SK-N-SH treated with all-trans-retinoic acid at 6 μM for 48 hours (cell line): ENCODE data around the gene UGT1A8.

Experiments used
- ATAC-seq: fragments of 200-7000 bp; cut with Tn5 transposase; 3 replicates; pipeline ENCODE4 v1.9.1; 2020; ENCODE audit warnings: mild to moderate bottlenecking, moderate library complexity
- ARNTL ChIP-seq: fragments of 450-650 bp; formaldehyde crosslinking; IDR thresholded peaks from 2 replicates; pipeline ENCODE4 v1.5.0; 2020; ENCODE audit warnings: low read depth, mild to moderate bottlenecking, moderate library complexity, borderline replicate concordance
- BACH2 ChIP-seq: fragments of 250-450 bp; sonication (Bioruptor Pico); IDR thresholded peaks from 2 replicates; pipeline ENCODE4 v1.9.0; 2021; ENCODE audit warnings: mild to moderate bottlenecking, borderline replicate concordance
- CSDC2 ChIP-seq: fragments of 250-450 bp; sonication (Bioruptor Pico); IDR thresholded peaks from 2 replicates; pipeline ENCODE4 v1.5.0; 2020; ENCODE audit warnings: mild to moderate bottlenecking, moderate library complexity
- ESRRG ChIP-seq: fragments of 250-450 bp; sonication (Bioruptor Pico); IDR thresholded peaks from 2 replicates; pipeline ENCODE4 v1.6.1; 2021; ENCODE audit warnings: mild to moderate bottlenecking
- GLIS3 ChIP-seq: fragments of 250-450 bp; sonication (Bioruptor Pico); IDR thresholded peaks from 2 replicates; pipeline ENCODE4 v1.5.0; 2020; ENCODE audit warnings: mild to moderate bottlenecking, moderate library complexity
- ISL1 ChIP-seq: fragments of 250-450 bp; sonication (Bioruptor Pico); IDR thresholded peaks from 2 replicates; pipeline ENCODE4 v2.1.2; 2022; ENCODE audit warnings: mild to moderate bottlenecking, moderate library complexity
- OSR1 ChIP-seq: fragments of 250-450 bp; sonication (Bioruptor Pico); IDR thresholded peaks from 2 replicates; pipeline ENCODE4 v1.8.0; 2022; ENCODE audit warnings: moderate library complexity, mild to moderate bottlenecking, inconsistent platforms
- PPARA ChIP-seq: fragments of 250-450 bp; sonication (Bioruptor Pico); IDR thresholded peaks from 2 replicates; pipeline ENCODE4 v1.5.0; 2020; ENCODE audit warnings: mild to moderate bottlenecking, borderline replicate concordance
- RARB ChIP-seq: fragments of 250-450 bp; sonication (Bioruptor Pico); IDR thresholded peaks from 2 replicates; pipeline ENCODE4 v1.8.0; 2021; ENCODE audit warnings: mild to moderate bottlenecking, moderate library complexity
- SNAI2 ChIP-seq: fragments of 250-450 bp; sonication (Bioruptor Pico); IDR thresholded peaks from 2 replicates; pipeline ENCODE4 v1.5.0; 2020; ENCODE audit warnings: mild to moderate bottlenecking, moderate library complexity
- TCF4 ChIP-seq: fragments of 250-450 bp; sonication (Bioruptor Pico); IDR thresholded peaks from 2 replicates; pipeline ENCODE4 v1.8.0; 2021; ENCODE audit warnings: mild to moderate bottlenecking, moderate library complexity, borderline replicate concordance
- TOX ChIP-seq: fragments of 250-450 bp; sonication (Bioruptor Pico); IDR thresholded peaks from 2 replicates; pipeline ENCODE4 v1.8.0; 2021; ENCODE audit warnings: mild to moderate bottlenecking, moderate library complexity, borderline replicate concordance
- ZFP3 ChIP-seq: fragments of 250-450 bp; sonication (Bioruptor Pico); IDR thresholded peaks from 2 replicates; pipeline ENCODE4 v1.5.0; 2020; ENCODE audit warnings: mild to moderate bottlenecking, moderate library complexity
- ZFP30 ChIP-seq: fragments of 450-650 bp; formaldehyde crosslinking; IDR thresholded peaks from 2 replicates; pipeline ENCODE4 v1.5.0; 2022; ENCODE audit warnings: mild to moderate bottlenecking, moderate library complexity
- ZNF565 ChIP-seq: fragments of 450-650 bp; formaldehyde crosslinking; conservative IDR thresholded peaks from 2 replicates; pipeline ENCODE4 v1.5.0; 2020; ENCODE audit warnings: low read depth, mild to moderate bottlenecking, moderate library complexity
- ZNF70 ChIP-seq: fragments of 450-650 bp; formaldehyde crosslinking; IDR thresholded peaks from 2 replicates; pipeline ENCODE4 v1.5.0; 2020; ENCODE audit warnings: mild to moderate bottlenecking, moderate library complexity
- ZNF8 ChIP-seq: fragments of 450-650 bp; formaldehyde crosslinking; IDR thresholded peaks from 2 replicates; pipeline ENCODE4 v1.5.0; 2020; ENCODE audit warnings: mild to moderate bottlenecking, moderate library complexity
- TF ChIP-seq, protein P1 (sequence below): fragments of 250-450 bp; sonication (Bioruptor Pico); IDR thresholded peaks from 2 replicates; pipeline ENCODE4 v1.5.1; 2020; ENCODE audit warnings: low read depth, mild to moderate bottlenecking, moderate library complexity
- TF ChIP-seq, protein P2 (sequence below): fragments of 250-450 bp; sonication (Bioruptor Pico); IDR thresholded peaks from 2 replicates; pipeline ENCODE4 v1.8.0; 2021; ENCODE audit warnings: low read depth, mild to moderate bottlenecking, moderate library complexity, borderline replicate concordance
- TF ChIP-seq, protein P3 (sequence below): fragments of 250-450 bp; sonication (Bioruptor Pico); IDR thresholded peaks from 2 replicates; pipeline ENCODE4 v1.5.0; 2020; ENCODE audit warnings: mild to moderate bottlenecking, moderate library complexity
- TF ChIP-seq, protein P4 (sequence below): fragments of 250-450 bp; sonication (Bioruptor Pico); IDR thresholded peaks from 2 replicates; pipeline ENCODE4 v1.8.0; 2020; ENCODE audit warnings: mild to moderate bottlenecking, moderate library complexity, borderline replicate concordance
- TF ChIP-seq, protein P5 (sequence below): fragments of 250-450 bp; sonication (Bioruptor Pico); IDR thresholded peaks from 2 replicates; pipeline ENCODE4 v1.5.1; 2021; ENCODE audit warnings: mild to moderate bottlenecking, moderate library complexity

Gene UGT1A8

DNA sequence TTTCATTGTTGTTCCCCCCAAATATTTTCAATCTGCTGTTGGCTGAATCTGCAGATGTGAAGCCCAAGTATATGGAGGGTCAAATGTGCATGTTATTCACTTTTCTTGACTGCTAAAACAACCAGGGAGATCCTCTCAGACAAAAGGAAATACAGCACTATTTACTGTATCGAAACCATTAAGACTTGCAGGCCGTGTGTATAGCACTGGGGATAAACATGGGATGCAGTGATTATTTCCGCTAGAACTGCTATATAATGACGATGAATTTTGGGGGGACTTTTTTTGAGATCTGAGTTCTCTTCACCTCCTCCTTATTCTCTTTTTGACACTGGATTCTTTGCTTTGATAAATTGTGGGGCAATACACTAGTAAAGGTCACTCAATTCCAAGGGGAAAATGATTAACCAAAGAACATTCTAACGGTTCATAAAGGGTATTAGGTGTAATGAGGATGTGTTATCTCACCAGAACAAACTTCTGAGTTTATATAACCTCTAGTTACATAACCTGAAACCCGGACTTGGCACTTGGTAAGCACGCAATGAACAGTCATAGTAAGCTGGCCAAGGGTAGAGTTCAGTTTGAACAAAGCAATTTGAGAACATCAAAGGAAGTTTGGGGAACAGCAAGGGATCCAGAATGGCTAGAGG, 139.1 kb downstream of the UGT1A8 start:
- TF ChIP-seq ZFP3 (CRISPR knock-in tag) = no peak
- no peak for TF ChIP-seq ZNF8 (CRISPR knock-in tag)
- TF ChIP-seq CSDC2 (CRISPR knock-in tag) = no peak
- no peak for TF ChIP-seq ARNTL
- no peak for TF ChIP-seq GLIS3 (CRISPR knock-in tag)
- no peak for TF ChIP-seq TOX (CRISPR knock-in tag)
- no peak for TF ChIP-seq BACH2 (CRISPR knock-in tag)
- TF ChIP-seq PPARA = no peak
- TF ChIP-seq, all 23 proteins: peak for 0
- no peak for ATAC-seq

DNA sequence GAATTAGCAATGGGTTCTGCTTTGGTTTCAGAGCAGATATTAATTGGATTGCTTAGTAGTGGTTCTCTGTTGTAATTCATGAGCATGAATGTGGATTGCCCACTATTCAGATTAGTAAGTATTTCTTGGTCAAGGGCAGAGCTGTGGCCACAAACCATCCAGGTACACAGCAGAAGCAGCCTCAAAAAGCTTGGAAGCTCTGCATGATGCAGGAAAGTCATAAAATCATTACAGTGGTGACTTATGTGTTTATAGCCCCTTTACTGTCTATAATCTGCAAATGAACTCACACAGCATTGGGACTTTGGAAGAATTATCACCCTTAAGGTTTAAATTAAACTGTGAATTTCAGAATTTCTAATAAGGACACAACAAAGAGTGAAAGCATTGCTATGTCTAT, 140.7 kb downstream of the UGT1A8 start:
- TF ChIP-seq BACH2 (CRISPR knock-in tag) = no peak
- no peak for TF ChIP-seq CSDC2 (CRISPR knock-in tag)
- TF ChIP-seq GLIS3 (CRISPR knock-in tag) = no peak
- no peak for TF ChIP-seq RARB (CRISPR knock-in tag)
- TF ChIP-seq ZNF8 (CRISPR knock-in tag) = no peak
- TF ChIP-seq ZNF565 (CRISPR knock-in tag) = no peak
- no peak for TF ChIP-seq SNAI2 (CRISPR knock-in tag)
- no peak for TF ChIP-seq PPARA
- TF ChIP-seq ZFP3 (CRISPR knock-in tag) = no peak
- TF ChIP-seq, protein P1, sequence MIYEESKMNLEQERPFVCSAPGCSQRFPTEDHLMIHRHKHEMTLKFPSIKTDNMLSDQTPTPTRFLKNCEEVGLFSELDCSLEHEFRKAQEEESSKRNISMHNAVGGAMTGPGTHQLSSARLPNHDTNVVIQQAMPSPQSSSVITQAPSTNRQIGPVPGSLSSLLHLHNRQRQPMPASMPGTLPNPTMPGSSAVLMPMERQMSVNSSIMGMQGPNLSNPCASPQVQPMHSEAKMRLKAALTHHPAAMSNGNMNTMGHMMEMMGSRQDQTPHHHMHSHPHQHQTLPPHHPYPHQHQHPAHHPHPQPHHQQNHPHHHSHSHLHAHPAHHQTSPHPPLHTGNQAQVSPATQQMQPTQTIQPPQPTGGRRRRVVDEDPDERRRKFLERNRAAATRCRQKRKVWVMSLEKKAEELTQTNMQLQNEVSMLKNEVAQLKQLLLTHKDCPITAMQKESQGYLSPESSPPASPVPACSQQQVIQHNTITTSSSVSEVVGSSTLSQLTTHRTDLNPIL (CRISPR knock-in tag) = no peak
- TF ChIP-seq OSR1 (CRISPR knock-in tag) = no peak
- TF ChIP-seq ZFP30 (CRISPR knock-in tag) = no peak
- TF ChIP-seq, protein P2, sequence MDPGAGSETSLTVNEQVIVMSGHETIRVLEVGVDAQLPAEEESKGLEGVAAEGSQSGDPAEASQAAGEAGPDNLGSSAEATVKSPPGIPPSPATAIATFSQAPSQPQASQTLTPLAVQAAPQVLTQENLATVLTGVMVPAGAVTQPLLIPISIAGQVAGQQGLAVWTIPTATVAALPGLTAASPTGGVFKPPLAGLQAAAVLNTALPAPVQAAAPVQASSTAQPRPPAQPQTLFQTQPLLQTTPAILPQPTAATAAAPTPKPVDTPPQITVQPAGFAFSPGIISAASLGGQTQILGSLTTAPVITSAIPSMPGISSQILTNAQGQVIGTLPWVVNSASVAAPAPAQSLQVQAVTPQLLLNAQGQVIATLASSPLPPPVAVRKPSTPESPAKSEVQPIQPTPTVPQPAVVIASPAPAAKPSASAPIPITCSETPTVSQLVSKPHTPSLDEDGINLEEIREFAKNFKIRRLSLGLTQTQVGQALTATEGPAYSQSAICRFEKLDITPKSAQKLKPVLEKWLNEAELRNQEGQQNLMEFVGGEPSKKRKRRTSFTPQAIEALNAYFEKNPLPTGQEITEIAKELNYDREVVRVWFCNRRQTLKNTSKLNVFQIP (CRISPR knock-in tag) = no peak
- TF ChIP-seq ZNF70 (CRISPR knock-in tag) = no peak
- TF ChIP-seq, protein P3, sequence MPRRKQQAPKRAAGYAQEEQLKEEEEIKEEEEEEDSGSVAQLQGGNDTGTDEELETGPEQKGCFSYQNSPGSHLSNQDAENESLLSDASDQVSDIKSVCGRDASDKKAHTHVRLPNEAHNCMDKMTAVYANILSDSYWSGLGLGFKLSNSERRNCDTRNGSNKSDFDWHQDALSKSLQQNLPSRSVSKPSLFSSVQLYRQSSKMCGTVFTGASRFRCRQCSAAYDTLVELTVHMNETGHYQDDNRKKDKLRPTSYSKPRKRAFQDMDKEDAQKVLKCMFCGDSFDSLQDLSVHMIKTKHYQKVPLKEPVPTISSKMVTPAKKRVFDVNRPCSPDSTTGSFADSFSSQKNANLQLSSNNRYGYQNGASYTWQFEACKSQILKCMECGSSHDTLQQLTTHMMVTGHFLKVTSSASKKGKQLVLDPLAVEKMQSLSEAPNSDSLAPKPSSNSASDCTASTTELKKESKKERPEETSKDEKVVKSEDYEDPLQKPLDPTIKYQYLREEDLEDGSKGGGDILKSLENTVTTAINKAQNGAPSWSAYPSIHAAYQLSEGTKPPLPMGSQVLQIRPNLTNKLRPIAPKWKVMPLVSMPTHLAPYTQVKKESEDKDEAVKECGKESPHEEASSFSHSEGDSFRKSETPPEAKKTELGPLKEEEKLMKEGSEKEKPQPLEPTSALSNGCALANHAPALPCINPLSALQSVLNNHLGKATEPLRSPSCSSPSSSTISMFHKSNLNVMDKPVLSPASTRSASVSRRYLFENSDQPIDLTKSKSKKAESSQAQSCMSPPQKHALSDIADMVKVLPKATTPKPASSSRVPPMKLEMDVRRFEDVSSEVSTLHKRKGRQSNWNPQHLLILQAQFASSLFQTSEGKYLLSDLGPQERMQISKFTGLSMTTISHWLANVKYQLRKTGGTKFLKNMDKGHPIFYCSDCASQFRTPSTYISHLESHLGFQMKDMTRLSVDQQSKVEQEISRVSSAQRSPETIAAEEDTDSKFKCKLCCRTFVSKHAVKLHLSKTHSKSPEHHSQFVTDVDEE (CRISPR knock-in tag) = no peak
- TF ChIP-seq ARNTL = no peak
- no peak for TF ChIP-seq ISL1 (CRISPR knock-in tag)
- no peak for TF ChIP-seq ESRRG (CRISPR knock-in tag)
- TF ChIP-seq TCF4 = no peak
- TF ChIP-seq, protein P4, sequence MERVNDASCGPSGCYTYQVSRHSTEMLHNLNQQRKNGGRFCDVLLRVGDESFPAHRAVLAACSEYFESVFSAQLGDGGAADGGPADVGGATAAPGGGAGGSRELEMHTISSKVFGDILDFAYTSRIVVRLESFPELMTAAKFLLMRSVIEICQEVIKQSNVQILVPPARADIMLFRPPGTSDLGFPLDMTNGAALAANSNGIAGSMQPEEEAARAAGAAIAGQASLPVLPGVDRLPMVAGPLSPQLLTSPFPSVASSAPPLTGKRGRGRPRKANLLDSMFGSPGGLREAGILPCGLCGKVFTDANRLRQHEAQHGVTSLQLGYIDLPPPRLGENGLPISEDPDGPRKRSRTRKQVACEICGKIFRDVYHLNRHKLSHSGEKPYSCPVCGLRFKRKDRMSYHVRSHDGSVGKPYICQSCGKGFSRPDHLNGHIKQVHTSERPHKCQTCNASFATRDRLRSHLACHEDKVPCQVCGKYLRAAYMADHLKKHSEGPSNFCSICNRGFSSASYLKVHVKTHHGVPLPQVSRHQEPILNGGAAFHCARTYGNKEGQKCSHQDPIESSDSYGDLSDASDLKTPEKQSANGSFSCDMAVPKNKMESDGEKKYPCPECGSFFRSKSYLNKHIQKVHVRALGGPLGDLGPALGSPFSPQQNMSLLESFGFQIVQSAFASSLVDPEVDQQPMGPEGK (CRISPR knock-in tag) = no peak
- ATAC-seq = no peak

DNA sequence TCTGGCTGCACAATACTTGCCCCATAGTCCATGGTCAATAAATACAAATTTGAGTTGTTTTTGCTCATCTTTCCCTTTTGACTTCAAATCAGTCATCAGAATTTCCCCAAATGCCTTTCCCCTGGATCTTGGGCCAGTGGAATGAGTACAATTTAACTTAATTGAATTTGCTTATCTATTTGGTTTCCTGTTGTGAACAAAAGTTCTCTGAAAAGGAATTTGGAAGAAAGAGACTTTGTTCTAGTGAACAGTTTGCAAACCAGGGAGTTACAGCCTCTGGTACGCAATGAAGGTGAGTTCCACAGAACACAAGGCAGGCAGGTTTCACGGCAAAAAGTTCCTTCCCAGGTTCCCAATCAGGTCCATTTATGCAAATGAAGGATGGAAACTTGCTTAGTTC, 141.4 kb downstream of the UGT1A8 start:
- TF ChIP-seq ZFP3 (CRISPR knock-in tag) (peak; percentile 51; the same call in 1 of the 2 replicates), ARNTL (no peak), SNAI2 (CRISPR knock-in tag) (peak; percentile 58; the same call in 1 of the 2 replicates), ZNF565 (CRISPR knock-in tag) (no peak), ISL1 (CRISPR knock-in tag) (peak; percentile 90), ESRRG (CRISPR knock-in tag) (0 out of 2 replicates have a peak, but pooled peaks have one; percentile 5), ZNF8 (CRISPR knock-in tag) (peak; percentile 91), TOX (CRISPR knock-in tag) (no peak), CSDC2 (CRISPR knock-in tag) (peak; percentile 94)
- TF ChIP-seq, protein P5, sequence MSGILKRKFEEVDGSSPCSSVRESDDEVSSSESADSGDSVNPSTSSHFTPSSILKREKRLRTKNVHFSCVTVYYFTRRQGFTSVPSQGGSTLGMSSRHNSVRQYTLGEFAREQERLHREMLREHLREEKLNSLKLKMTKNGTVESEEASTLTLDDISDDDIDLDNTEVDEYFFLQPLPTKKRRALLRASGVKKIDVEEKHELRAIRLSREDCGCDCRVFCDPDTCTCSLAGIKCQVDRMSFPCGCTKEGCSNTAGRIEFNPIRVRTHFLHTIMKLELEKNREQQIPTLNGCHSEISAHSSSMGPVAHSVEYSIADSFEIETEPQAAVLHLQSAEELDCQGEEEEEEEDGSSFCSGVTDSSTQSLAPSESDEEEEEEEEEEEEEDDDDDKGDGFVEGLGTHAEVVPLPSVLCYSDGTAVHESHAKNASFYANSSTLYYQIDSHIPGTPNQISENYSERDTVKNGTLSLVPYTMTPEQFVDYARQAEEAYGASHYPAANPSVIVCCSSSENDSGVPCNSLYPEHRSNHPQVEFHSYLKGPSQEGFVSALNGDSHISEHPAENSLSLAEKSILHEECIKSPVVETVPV (CRISPR knock-in tag) = peak; percentile 57; the same call in 1 of the 2 replicates
- TF ChIP-seq, protein P1 (CRISPR knock-in tag) = peak; percentile 29; the same call in 1 of the 2 replicates
- TF ChIP-seq, protein P4 (CRISPR knock-in tag) = peak; percentile 55; the same call in 1 of the 2 replicates
- no peak for ATAC-seq
